SU-DHL-6 (cell line): ENCODE data around the gene MXRA5.

Experiments used
- H2AFZ ChIP-seq: fragments of 200-600 bp; sonication (generic); 2 replicates; pipeline ENCODE4 v1.6.1; 2014; ENCODE audit warnings: low read depth, mild to moderate bottlenecking, moderate library complexity, mixed read lengths, antibody characterized with exemption, low read length; ENCODE audit not compliant: severe bottlenecking
- H3F3A ChIP-seq: fragments of 200-600 bp; shearing (Covaris generic); 2 replicates; pipeline ENCODE4 v1.6.0; 2016; ENCODE audit warnings: antibody characterized with exemption, mild to moderate bottlenecking; ENCODE audit not compliant: insufficient read depth
- H3K27ac ChIP-seq: fragments of 200-600 bp; sonication (generic); 2 replicates; pipeline ENCODE4 v1.5.1; 2016; ENCODE audit warnings: low read depth, mild to moderate bottlenecking, low read length, moderate library complexity, mixed read lengths
- H3K27me3 ChIP-seq: fragments of 200-600 bp; sonication (generic), shearing (Covaris generic); 2 replicates; pipeline ENCODE4 v1.6.0; 2014; ENCODE audit warnings: mild to moderate bottlenecking, low read length
- H3K36me3 ChIP-seq: fragments of 200-600 bp; sonication (generic); 2 replicates; pipeline ENCODE4 v1.6.1; 2014; ENCODE audit warnings: mild to moderate bottlenecking, low read length, mixed read lengths
- H3K4me2 ChIP-seq: fragments of 300-600, 200-600 bp; shearing (Covaris generic), sonication (generic); 2 replicates; pipeline ENCODE4 v1.6.0; 2014; ENCODE audit warnings: low read length, low read depth, mild to moderate bottlenecking; ENCODE audit not compliant: poor library complexity, severe bottlenecking
- H3K4me3 ChIP-seq: fragments of 200-600 bp; sonication (generic); 2 replicates; pipeline ENCODE4 v1.5.1; 2014; ENCODE audit warnings: antibody characterized with exemption, low read length, mild to moderate bottlenecking, mixed read lengths; ENCODE audit not compliant: insufficient read depth, poor library complexity, severe bottlenecking
- H3K79me2 ChIP-seq: fragments of 200-600 bp; sonication (generic); 2 replicates; pipeline ENCODE4 v1.6.1; 2014; ENCODE audit warnings: mild to moderate bottlenecking, low read length, moderate library complexity; ENCODE audit not compliant: insufficient read depth
- H3K9ac ChIP-seq: fragments of 200-600 bp; sonication (generic); 2 replicates; pipeline ENCODE4 v1.7.0; 2014; ENCODE audit warnings: mild to moderate bottlenecking, low read length
- H3K9me2 ChIP-seq: fragments of 200-600 bp; sonication (generic); replicated peaks from 2 replicates; pipeline ENCODE4 v1.6.1; 2014; ENCODE audit warnings: low read length; ENCODE audit not compliant: insufficient read depth
- H3K9me3 ChIP-seq: fragments of 200-600 bp; sonication (generic); 2 replicates; pipeline ENCODE4 v1.6.1; 2014; ENCODE audit warnings: low read length, mixed read lengths; ENCODE audit not compliant: insufficient read depth
- H4K20me1 ChIP-seq: fragments of 200-600 bp; sonication (generic); 2 replicates; pipeline ENCODE4 v1.6.1; 2014; ENCODE audit warnings: low read depth, mild to moderate bottlenecking, antibody characterized with exemption, low read length, moderate library complexity, mixed read lengths
- EZH2phosphoT487 ChIP-seq: fragments of 200-600 bp; sonication (generic), shearing (Covaris generic); conservative IDR thresholded peaks from 2 replicates; pipeline ENCODE4 v1.6.1; 2018; ENCODE audit warnings: mild to moderate bottlenecking, antibody characterized with exemption, low read length, moderate library complexity, mixed read lengths
- TF ChIP-seq, protein P1 (sequence below): fragments of 200-600 bp; sonication (generic); IDR thresholded peaks from one replicate; pipeline ENCODE4 v1.5.1; 2017; ENCODE audit warnings: antibody characterized with exemption, mild to moderate bottlenecking, low read length, moderate library complexity; ENCODE audit not compliant: insufficient read depth, poor library complexity, severe bottlenecking

MXRA5 gene

DNA sequence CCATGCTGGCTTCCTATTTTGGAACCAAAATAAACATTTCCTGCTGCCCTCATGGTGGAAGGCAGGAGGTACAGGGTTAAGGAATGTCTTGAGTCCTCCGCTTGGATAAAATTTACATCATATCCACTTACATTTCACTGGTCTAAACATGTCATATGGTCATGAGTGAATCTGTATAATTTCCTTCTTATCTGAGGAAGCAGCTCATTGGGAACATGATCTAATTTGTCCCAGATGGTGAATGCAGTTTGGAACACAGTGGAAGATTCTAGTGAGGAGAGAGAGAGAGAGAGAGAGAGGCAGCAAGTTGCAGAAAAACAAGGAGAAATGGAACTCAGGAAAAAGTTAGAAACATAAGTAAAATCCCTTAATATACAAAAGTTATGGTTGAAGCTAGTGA lies 46.8 kb downstream of the MXRA5 start:
- Histone ChIP-seq H3K9ac (no peak overlapping the region), H3K27ac (no peak overlapping the region), H3K4me2 (no peak overlapping the region), H3K79me2 (no peaks in the 10 kb centered on the region), H4K20me1 (no peaks in the 10 kb centered on the region), H3F3A (no peaks in the 10 kb centered on the region), H2AFZ (no peak overlapping the region), H3K27me3 (no peaks in the 10 kb centered on the region), H3K4me3 (no peak overlapping the region), H3K36me3 (no peaks in the 10 kb centered on the region), H3K9me3 (no peaks in the 10 kb centered on the region), H3K9me2 (no peaks in the 10 kb centered on the region)
- TF ChIP-seq, protein P1, sequence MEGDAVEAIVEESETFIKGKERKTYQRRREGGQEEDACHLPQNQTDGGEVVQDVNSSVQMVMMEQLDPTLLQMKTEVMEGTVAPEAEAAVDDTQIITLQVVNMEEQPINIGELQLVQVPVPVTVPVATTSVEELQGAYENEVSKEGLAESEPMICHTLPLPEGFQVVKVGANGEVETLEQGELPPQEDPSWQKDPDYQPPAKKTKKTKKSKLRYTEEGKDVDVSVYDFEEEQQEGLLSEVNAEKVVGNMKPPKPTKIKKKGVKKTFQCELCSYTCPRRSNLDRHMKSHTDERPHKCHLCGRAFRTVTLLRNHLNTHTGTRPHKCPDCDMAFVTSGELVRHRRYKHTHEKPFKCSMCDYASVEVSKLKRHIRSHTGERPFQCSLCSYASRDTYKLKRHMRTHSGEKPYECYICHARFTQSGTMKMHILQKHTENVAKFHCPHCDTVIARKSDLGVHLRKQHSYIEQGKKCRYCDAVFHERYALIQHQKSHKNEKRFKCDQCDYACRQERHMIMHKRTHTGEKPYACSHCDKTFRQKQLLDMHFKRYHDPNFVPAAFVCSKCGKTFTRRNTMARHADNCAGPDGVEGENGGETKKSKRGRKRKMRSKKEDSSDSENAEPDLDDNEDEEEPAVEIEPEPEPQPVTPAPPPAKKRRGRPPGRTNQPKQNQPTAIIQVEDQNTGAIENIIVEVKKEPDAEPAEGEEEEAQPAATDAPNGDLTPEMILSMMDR = no peak
- TF ChIP-seq EZH2phosphoT487 = no peak

GRCh38 chrX:3295731-3296130 lies 50.7 kb downstream of the MXRA5 start:
- H3K9me2 ChIP-seq = no peaks in the 10 kb centered on the region
- H3K27me3 ChIP-seq = no peaks in the 10 kb centered on the region
- no peak overlapping the region for H3K4me3 ChIP-seq
- no peaks in the 10 kb centered on the region for H3K79me2 ChIP-seq
- no peaks in the 10 kb centered on the region for H3F3A ChIP-seq
- H3K27ac ChIP-seq = no peak overlapping the region
- H4K20me1 ChIP-seq = no peaks in the 10 kb centered on the region
- H3K36me3 ChIP-seq = no peaks in the 10 kb centered on the region
- TF ChIP-seq, protein P1 = no peak
- no peak for TF ChIP-seq EZH2phosphoT487
- H3K9ac ChIP-seq = no peak overlapping the region
- H2AFZ ChIP-seq = no peak overlapping the region
- H3K9me3 ChIP-seq = no peaks in the 10 kb centered on the region
- no peak overlapping the region for H3K4me2 ChIP-seq

GRCh38 chrX:3293251-3293650 lies 53.2 kb downstream of the MXRA5 start:
- Histone ChIP-seq H3K79me2 (no peaks in the 10 kb centered on the region), H3K36me3 (no peaks in the 10 kb centered on the region), H3K27me3 (no peaks in the 10 kb centered on the region), H3K9ac (no peak overlapping the region), H4K20me1 (no peaks in the 10 kb centered on the region), H3F3A (no peaks in the 10 kb centered on the region), H3K4me3 (no peak overlapping the region), H2AFZ (no peak overlapping the region), H3K9me3 (no peaks in the 10 kb centered on the region), H3K9me2 (no peaks in the 10 kb centered on the region), H3K27ac (no peak overlapping the region), H3K4me2 (no peak overlapping the region)
- TF ChIP-seq, protein P1 = no peak

DNA sequence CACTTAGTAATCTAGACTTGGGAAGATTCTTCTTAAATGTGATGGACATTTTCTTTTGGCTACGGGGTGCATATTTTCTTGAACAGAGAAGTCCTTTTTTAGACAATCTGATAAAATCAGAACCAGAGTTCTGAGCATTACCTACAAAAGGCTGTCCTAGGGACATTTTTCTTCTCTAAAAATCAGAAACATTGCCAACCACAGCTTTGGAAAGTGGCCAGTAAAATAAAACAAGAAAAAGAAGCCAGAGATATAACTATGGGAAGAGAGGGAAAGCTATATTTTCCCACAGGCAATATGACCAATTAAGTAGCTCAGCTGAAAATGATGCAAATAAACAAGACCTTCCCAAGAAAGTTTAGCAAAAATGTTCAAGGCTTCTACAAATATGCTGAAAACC lies 55.9 kb downstream of the MXRA5 start:
- H4K20me1 ChIP-seq = no peaks in the 10 kb centered on the region
- no peak for TF ChIP-seq EZH2phosphoT487
- TF ChIP-seq, protein P1 = no peak
- H3K9ac ChIP-seq = no peak overlapping the region
- no peak overlapping the region for H3K27ac ChIP-seq
- H3K79me2 ChIP-seq = no peaks in the 10 kb centered on the region
- no peaks in the 10 kb centered on the region for H3K9me2 ChIP-seq
- H3K4me2 ChIP-seq = no peak overlapping the region
- no peaks in the 10 kb centered on the region for H3K36me3 ChIP-seq
- no peaks in the 10 kb centered on the region for H3K27me3 ChIP-seq
- no peaks in the 10 kb centered on the region for H3F3A ChIP-seq
- H2AFZ ChIP-seq = no peak overlapping the region
- no peak overlapping the region for H3K4me3 ChIP-seq
- no peaks in the 10 kb centered on the region for H3K9me3 ChIP-seq
